Keratinocyte (primary cell): Measurements from ENCODE around the gene TLK1. TPM values are rescaled to one million over a fixed set of nuclear protein-coding genes. Genes with fewer than 3 reads are reported as not detected.

Experiments used
- DNase-seq: peaks from one replicate; pipeline ENCODE4 v3.0.0-alpha.2; 2011; ENCODE audit warnings: low read depth, missing footprints, low spot score
- FAIRE-seq: peaks from 2 replicates; lab custom pipeline; 2011; peaks lifted over from hg19 to GRCh38; lab: Jason Lieb, UNC
- H2AFZ ChIP-seq: 2 replicates; pipeline ENCODE4 v1.6.0; 2012; ENCODE audit warnings: low read length, control low read depth, inconsistent platforms; ENCODE audit not compliant: control insufficient read depth
- H3K27ac ChIP-seq: 2 replicates; pipeline ENCODE4 v1.5.1; 2011; ENCODE audit warnings: low read length; ENCODE audit not compliant: control insufficient read depth, insufficient read depth
- H3K27me3 ChIP-seq: 3 replicates; pipeline ENCODE4 v1.6.0; 2011; ENCODE audit warnings: low read length; ENCODE audit not compliant: control insufficient read depth, insufficient read depth; ENCODE audit errors: extremely low read depth
- H3K36me3 ChIP-seq, 2 experiments: 2 replicates in 1 of 2; 3 replicates in 1 of 2; pipeline ENCODE4 v1.5.1; 2011; ENCODE audit warnings: low read length in 2 of 2, mild to moderate bottlenecking in 1 of 2; ENCODE audit not compliant: control insufficient read depth in 2 of 2, insufficient read depth in 2 of 2; ENCODE audit errors: extremely low read depth in 1 of 2
- H3K4me1 ChIP-seq: 3 replicates; pipeline ENCODE4 v1.5.1; 2011; ENCODE audit warnings: low read length; ENCODE audit not compliant: control insufficient read depth, insufficient read depth; ENCODE audit errors: extremely low read depth
- H3K4me2 ChIP-seq: 3 replicates; pipeline ENCODE4 v1.6.0; 2011; ENCODE audit warnings: low read depth, low read length; ENCODE audit not compliant: control insufficient read depth, insufficient read depth; ENCODE audit errors: extremely low read depth
- H3K4me3 ChIP-seq, 3 experiments: fragments of 200-600 bp in 1 of 3; sonication (generic) in 1 of 3; 2 replicates in 2 of 3; 3 replicates in 1 of 3; pipeline ENCODE4 v1.5.1; 2011 to 2016; ENCODE audit warnings: low read length in 3 of 3, mild to moderate bottlenecking in 3 of 3, control low read depth in 2 of 3, inconsistent platforms in 1 of 3, low read depth in 1 of 3, mixed read lengths in 1 of 3, mixed run types in 1 of 3, moderate library complexity in 1 of 3; ENCODE audit not compliant: control insufficient read depth in 2 of 3, insufficient read depth in 2 of 3; ENCODE audit errors: extremely low read depth in 1 of 3
- H3K79me2 ChIP-seq: 2 replicates; pipeline ENCODE4 v1.6.0; 2012; ENCODE audit warnings: low read length; ENCODE audit not compliant: control insufficient read depth, insufficient read depth
- H3K9ac ChIP-seq: 3 replicates; pipeline ENCODE4 v1.6.0; 2011; ENCODE audit warnings: low read length; ENCODE audit not compliant: control insufficient read depth, insufficient read depth; ENCODE audit errors: extremely low read depth
- H3K9me1 ChIP-seq: 3 replicates; pipeline ENCODE4 v1.6.0; 2011; ENCODE audit warnings: low read length; ENCODE audit not compliant: control insufficient read depth, insufficient read depth; ENCODE audit errors: extremely low read depth
- H3K9me3 ChIP-seq: 2 replicates; pipeline ENCODE4 v1.5.1; 2012; ENCODE audit warnings: low read depth, low read length; ENCODE audit not compliant: control insufficient read depth
- H4K20me1 ChIP-seq: 3 replicates; pipeline ENCODE4 v1.6.0; 2011; ENCODE audit warnings: low read length; ENCODE audit not compliant: control insufficient read depth, insufficient read depth; ENCODE audit errors: extremely low read depth
- EZH2 ChIP-seq: IDR thresholded peaks from one replicate; pipeline ENCODE4 v1.6.1; 2012; ENCODE audit warnings: inconsistent platforms, mild to moderate bottlenecking, low read length, moderate library complexity
- dilution Hi-C: fragments of 300-500 bp; cut with MboI; formaldehyde crosslinking; loops from one replicate; pipeline ENCODE4 v1.7.0; 2020; ENCODE audit warnings: low sequenced_read_pairs; ENCODE audit not compliant: extremely low pct_ligation_motif_present
- polyA plus RNA-seq, 5 experiments: library from polyadenylated mRNA; depleted of rRNA in 3 of 5; stranded (reverse) in 3 of 5; stranded (forward) in 1 of 5; unstranded in 1 of 5; fragments of >200 nt; gene quantifications; 1 replicate in 1 of 5; 2 replicates in 3 of 5; 3 replicates in 1 of 5; pipeline versions ENCODE4 v1.2.1 to v1.2.3, GENCODE V29; 2011 to 2012; ENCODE audit warnings: missing spikeins in 2 of 5, low read depth in 1 of 5, low replicate concordance in 1 of 5
- TF ChIP-seq, protein P1 (sequence below), 3 experiments: IDR thresholded peaks in 1 of 3; conservative IDR thresholded peaks in 1 of 3; optimal IDR thresholded peaks in 1 of 3; 2 replicates in 2 of 3; 3 replicates in 1 of 3; pipeline versions ENCODE3 to v1.5.1; 2011; ENCODE audit warnings: low read length in 3 of 3, mild to moderate bottlenecking in 3 of 3, moderate library complexity in 2 of 3, control low read depth in 1 of 3, inconsistent platforms in 1 of 3; ENCODE audit not compliant: insufficient read depth in 2 of 3; ENCODE audit errors: extremely low read depth in 1 of 3

TLK1 gene
- polyA plus RNA-seq, 1 donor (not counting 4 experiments of a cell fraction or from before 2014, with no cell fraction given), result 14.7 TPM

DNA sequence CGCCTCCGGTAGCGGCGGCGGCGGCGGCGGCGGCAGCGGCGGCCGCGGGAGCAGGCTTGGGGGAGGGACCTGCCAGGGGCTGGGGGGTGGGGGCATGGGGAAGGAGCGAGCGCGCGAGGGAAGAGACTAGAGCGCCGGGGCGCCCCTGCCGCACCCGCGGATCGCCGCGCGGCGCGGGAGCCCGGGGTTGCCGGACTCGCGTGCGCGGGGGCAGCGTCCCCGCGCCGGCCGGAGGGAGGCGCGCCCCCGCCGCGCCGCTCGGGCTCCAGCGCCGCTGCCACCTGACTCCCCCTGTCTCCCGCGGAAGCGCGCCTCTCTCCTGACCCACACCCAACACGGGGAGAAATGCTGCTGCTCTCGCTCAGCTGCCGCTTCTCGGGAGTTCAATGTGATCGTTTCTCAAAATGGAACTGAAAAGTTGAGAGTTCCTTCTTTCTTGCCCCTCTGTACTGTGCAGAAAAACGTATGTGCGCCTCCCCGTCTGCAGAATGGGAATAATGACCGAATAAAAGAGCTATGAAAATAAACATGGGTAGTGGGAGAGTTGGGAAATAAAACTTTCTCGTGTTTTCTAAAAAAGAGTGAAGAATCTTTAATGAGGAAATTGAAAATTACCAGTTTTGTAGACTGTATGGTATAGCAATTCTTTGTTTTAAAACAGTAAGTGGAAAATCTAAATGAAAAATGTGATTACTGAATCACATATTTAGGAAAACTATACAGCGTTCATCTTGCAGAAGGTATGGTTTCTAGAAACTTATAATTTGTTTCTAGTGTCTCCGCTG, 455 bp upstream of the TLK1 start:
- Histone ChIP-seq H3K27ac (peak overlapping the region; percentile 75), H3K4me1 (peaks cover 7% of the 10 kb centered on the region), H3K4me2 (peak overlapping the region; percentile 82), H3K4me3 (peak overlapping the region; percentile 87 to 94 (median 89)), H3K36me3 (no peaks in the 10 kb centered on the region), H3K27me3 (no peaks in the 10 kb centered on the region), H4K20me1 (no peaks in the 10 kb centered on the region), H3K9me3 (no peaks in the 10 kb centered on the region), H3K9ac (peak overlapping the region; percentile 87), H3K9me1 (no peaks in the 10 kb centered on the region), H2AFZ (peak overlapping the region; percentile 94), H3K79me2 (peaks cover 41% of the 10 kb centered on the region)
- FAIRE-seq (no peak), DNase-seq (no peak)
- dilution Hi-C loops, result no loop called here
- TF ChIP-seq, protein P1, sequence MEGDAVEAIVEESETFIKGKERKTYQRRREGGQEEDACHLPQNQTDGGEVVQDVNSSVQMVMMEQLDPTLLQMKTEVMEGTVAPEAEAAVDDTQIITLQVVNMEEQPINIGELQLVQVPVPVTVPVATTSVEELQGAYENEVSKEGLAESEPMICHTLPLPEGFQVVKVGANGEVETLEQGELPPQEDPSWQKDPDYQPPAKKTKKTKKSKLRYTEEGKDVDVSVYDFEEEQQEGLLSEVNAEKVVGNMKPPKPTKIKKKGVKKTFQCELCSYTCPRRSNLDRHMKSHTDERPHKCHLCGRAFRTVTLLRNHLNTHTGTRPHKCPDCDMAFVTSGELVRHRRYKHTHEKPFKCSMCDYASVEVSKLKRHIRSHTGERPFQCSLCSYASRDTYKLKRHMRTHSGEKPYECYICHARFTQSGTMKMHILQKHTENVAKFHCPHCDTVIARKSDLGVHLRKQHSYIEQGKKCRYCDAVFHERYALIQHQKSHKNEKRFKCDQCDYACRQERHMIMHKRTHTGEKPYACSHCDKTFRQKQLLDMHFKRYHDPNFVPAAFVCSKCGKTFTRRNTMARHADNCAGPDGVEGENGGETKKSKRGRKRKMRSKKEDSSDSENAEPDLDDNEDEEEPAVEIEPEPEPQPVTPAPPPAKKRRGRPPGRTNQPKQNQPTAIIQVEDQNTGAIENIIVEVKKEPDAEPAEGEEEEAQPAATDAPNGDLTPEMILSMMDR (optimal IDR thresholded peaks at IDR 0.05 in 1 of 3, IDR thresholded peaks at IDR 0.05 in 1 of 3, conservative IDR thresholded peaks at IDR 0.05 in 1 of 3; ENCODE audit: extremely low read depth in 1 of 3, insufficient read depth in 2 of 3, low read length in 3 of 3), result peak in 1 of 3 experiments; percentile 33
- TF ChIP-seq EZH2, result no peak

DNA sequence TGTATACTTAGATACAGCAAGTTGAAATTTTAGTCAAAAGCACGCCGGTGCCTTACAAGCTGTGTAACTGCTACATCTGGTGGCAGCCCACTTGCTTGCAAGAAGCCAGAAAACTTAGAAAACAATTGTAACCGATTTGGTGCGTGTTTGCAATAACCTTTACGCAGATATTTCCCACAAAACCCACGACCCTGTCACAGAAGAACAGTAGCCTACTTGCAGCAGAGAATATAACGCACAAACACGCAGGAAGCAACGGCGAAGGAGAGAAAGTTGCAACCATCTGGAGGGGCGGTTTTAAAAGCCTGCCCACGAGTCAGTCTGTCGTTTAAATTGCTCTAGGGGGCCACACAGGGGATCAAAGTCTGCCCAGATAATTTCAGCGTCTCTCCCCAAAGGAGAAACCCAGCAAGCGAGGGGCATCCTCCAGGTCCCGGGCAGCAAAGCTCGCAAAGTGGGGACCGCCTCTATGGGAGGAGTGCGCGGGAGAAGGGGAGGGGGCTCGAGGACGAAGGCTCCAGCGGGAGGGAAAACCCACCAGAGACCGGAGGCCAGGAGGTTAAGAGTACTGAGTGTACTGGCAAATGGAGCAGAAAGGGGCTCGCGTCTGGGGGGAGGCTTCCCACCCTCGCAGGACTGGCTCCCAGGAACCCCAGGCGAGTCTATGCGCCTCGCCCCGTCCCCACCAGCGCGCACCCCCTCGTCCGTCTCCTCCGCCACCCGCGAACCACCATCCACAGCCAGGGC, 1.1 kb downstream of the TLK1 start:
- DNase-seq, result no peak
- no peaks in the 10 kb centered on the region for H3K36me3 ChIP-seq
- H3K4me2 ChIP-seq, result peak overlapping the region; percentile 98
- H3K27me3 ChIP-seq, result no peaks in the 10 kb centered on the region
- TF ChIP-seq EZH2, result no peak
- TF ChIP-seq, protein P1 (optimal IDR thresholded peaks at IDR 0.05 in 1 of 3, IDR thresholded peaks at IDR 0.05 in 1 of 3, conservative IDR thresholded peaks at IDR 0.05 in 1 of 3; ENCODE audit: extremely low read depth in 1 of 3, insufficient read depth in 2 of 3, low read length in 3 of 3), result peak; percentile 25 to 56 (median 47)
- peak overlapping the region; percentile 85 for H3K27ac ChIP-seq
- dilution Hi-C loops, result no loop called here
- H2AFZ ChIP-seq, result peak overlapping the region; percentile 69
- no peaks in the 10 kb centered on the region for H4K20me1 ChIP-seq
- H3K4me1 ChIP-seq, result peaks cover 7% of the 10 kb centered on the region
- H3K9ac ChIP-seq, result peak overlapping the region; percentile 87
- H3K9me1 ChIP-seq, result no peaks in the 10 kb centered on the region
- FAIRE-seq, result no peak
- H3K79me2 ChIP-seq, result peaks cover 57% of the 10 kb centered on the region
- peak overlapping the region; percentile 79 to 91 (median 87) for H3K4me3 ChIP-seq
- H3K9me3 ChIP-seq, result no peaks in the 10 kb centered on the region
